Caki2 (cell line): ENCODE results near the gene RAPGEF1. TPM values are rescaled to one million over a fixed set of nuclear protein-coding genes. Genes with fewer than 3 reads are reported as not detected.
A peak's percentile ranks its signal among the peaks of the same experiment; 100 is the strongest.

ENCODE experiments used
- DNase-seq: peaks from one replicate; pipeline ENCODE4 v3.0.0-alpha.2; 2015; ENCODE audit warnings: low read depth
- in situ Hi-C: cut with HindIII; loops from 2 replicates; pipeline ENCODE4 v1.10.0; 2016; ENCODE audit warnings: low sequenced_read_pairs, low pct_unique_long_range_greater_than_20kb, mixed read lengths
- total RNA-seq: library from RNA; depleted of rRNA; stranded (reverse); fragments of >200 nt; shearing (Covaris generic); gene quantifications from 2 replicates; pipeline ENCODE4 v1.2.3, GENCODE V29; 2014; ENCODE audit warnings: low replicate concordance

The RAPGEF1 gene
- total RNA-seq, 1 experiment from 2014 or later: 15.1 TPM

DNA sequence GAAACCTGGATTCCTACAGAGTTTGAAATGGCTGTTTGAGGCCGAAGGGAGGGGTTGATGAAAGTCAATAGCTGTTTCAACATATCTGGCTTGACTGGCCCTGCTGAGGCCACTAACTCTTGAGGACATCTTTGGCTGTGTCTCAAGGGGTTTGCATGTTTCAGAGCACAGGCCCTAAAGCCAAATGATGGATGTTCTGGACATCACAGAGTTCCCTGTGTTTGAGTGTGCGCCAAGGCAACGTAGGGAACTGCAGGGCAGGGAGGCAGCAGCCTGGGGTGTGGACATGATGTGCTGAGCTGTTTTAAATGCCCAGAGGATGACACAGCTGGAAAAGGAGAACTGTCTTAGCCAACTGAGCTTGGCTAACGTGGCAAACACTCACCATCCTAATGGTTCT is 89.6 kb downstream of the RAPGEF1 start:
- no peak for DNase-seq
- in situ Hi-C loops: no loop called here

DNA sequence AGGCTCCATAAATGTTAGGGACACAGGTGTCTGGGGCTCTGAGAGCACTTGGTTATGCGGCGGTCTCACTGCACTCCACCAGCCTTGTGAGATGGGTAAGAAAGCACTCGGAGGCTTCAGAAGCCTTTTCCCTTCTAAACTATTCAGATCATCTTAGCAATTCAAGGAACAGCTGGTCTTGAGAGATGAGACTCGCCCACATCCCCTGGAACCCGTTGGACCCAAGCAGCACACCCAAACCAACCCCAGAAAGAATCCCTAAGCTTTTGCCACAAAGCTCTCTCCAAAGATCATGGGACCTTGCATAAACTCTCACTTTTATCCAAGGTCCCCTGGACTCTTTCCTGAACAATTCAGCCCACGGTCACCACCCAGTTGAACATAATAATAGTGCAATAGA is 90.2 kb downstream of the RAPGEF1 start:
- DNase-seq: no peak
- in situ Hi-C loops: no loop called here

DNA sequence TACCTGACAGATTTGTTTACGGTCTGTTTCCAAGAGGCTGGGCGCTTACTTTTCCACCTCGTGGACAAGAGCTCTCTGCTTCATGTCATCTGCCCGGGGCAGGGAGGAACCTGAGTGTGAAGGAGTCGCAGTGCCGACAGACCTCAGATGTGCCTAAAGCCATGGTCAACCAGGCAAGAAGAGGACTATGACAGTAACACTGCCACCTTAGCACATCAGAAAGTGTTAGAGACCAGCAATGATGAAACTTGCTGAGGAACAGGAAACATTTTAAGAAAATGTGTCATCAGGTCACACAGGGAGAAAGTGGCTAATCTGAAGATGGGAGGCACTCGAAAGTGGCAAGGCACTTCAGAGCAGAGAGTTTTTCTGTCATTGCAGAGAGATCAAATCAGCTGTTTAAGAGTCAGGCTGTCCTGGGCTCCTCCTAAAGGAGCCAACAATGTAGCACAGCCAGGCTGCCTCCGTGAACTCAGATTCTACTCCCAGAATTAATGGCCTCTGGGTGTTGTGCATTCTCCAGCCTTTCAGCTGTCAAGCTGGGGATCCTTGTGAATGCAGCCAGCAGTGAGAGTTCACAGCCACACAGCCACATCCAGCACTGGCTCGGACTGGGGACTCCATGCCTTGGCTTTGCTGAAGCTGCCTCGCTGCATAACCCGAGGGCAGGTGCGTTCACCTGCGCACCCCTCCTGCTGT is 94.6 kb downstream of the RAPGEF1 start:
- in situ Hi-C loops: no loop called here
- DNase-seq: no peak

DNA sequence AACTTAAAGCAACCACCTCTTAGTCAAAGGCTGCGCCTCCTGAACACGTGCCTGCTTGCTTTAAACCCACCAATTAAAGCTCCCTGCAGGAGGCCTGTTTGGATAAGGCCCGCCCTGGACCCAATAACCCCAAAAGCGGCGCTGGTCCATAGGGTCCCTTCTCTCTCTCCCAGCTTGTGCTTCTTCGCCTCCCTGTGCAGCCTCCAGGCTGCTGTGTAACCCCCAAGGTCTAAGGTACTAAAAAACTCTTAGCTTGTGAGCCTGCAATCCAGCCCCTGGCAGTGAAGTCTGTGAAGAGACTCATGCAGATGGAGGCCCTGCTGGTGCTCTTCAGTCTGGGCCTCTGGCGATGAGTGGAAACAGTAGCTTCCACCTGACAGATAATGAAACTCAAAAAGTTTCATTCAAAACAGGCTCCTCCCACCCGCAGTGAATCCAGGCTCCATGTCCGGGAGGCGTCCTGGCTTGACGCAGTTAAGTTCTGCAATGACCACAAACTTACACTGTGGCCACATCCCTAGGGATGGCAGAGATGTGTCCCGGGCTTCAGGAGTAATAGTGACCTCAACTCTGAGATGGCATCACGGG is 97.3 kb downstream of the RAPGEF1 start:
- DNase-seq: no peak
- in situ Hi-C loops: no loop called here

DNA sequence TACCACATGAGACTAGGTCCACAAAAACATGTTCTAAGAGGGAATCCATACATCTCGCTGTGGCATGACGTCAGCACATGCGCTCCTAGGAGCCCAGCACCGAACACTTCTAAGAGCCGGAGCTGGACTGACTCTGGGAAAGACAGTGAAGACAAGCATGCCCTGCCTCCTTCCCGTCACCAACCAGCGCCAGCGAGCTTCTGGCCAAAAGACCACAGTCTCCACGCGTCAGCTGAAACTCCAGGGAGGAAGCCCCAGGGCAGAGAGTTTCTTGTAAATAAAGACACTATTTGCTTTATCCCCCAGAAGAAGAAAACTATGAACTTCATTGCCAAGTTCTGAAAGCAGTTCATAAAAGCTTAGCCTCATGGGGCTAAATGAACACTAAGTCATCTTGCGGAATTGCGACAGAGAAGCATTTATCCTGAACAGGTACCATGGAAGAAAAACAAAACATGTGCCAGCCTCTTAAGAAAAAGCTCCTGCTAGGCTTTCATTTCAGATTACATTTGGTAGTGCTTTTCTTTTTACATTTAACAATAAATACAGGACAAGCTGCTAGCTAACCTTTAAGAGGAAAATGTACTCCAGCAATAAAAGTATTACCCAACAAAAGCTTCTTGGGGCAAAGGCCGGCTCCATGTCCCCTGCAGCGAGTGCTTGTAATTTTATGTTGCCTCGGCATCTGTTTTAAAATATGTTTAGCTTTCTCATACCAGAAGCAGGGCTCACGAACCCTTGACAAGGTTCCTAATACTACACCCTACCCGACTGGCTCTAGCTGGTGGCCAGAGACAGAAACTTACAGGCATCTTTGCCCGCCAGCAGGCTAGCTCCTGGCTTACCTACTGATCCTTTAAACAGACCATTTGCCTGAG is 98.0 kb downstream of the RAPGEF1 start:
- in situ Hi-C loops: no loop called here
- no peak for DNase-seq

DNA sequence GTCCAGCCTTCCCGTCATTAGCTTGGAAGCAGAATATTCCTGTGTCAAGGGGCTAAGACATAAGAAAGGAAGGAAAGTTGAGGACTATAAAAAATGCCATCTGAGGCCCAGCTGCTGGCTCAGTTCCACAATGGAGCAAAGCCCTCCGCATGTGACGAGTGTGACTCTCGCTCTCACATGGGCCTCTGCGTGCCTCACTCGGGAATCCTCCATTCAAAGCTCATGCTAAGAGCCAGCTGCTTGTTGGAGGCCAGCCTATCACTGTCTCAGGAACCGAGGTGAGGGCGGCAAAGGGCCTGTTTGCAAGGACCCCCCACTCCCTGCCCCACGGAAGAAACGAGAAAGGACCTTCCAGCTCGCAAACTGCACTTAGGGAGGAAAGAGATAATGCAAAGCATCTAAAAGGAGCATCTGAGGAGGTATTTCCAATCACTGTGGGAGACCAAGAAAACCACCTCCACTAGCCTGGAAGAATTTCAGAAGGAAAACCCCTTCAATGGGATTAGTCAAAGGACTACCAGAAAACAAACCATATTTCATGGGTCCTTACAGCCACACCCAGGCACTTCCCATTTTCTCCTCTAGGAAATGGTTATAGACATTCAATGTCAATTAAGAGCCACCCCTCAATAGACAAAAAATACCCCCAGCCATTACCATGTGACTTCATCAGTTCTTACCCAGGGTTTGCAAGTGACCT is 99.3 kb downstream of the RAPGEF1 start:
- in situ Hi-C loops: no loop called here
- peak; percentile 79 for DNase-seq

DNA sequence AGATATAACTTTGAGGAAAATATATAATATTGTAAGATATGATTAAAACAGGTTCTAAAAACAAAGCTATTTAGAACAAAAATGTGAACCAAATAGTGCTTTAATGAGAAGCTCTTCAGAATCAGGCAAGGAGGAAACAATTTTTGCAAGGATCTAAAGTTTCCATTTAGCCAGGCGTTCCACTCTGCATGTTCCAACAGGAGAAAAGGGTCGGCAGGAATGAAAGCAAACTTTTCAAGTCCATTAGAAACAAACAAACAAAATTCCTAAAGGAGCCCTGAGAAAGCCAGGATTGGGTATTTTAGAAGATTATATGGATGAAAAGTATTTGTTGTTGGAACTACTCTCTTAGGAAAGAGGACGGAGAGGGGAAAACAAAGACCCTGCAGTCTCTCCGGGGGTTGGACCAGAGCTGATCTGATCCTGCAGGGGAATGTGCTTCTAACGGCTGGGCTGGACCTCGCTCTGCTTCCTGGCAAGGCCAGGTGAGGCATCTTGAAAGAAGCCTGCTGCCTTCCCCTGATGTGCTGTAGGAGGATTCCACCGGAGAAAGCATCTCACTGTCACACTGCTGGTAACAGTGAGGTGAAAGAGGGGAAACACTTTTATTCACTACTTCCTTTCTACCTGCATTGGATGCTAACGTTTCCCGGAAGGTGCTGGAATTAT is 100.0 kb downstream of the RAPGEF1 start:
- in situ Hi-C loops: no loop called here

DNA sequence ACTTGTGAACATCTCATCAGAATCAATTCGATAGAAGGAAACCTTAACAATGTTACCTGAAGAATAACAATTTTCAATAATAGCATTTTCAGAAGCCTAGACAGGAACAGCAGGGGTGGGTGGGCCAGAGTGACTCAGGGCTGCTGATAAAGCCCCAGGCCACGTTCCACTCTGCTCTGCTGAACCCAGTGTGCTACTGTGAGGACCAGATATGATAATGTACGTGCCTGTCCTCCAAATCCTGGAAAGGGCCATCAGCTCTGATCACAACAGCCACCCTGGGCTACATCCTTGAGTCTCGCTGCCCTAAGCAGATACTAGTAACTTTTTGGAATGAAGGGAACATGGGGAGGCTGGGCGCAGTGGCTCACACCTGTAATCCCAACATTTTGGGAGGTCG is 103.3 kb downstream of the RAPGEF1 start:
- in situ Hi-C loops: no loop called here

More for the DNA sequence above, 100.0 kb downstream of the RAPGEF1 start:
- no peak for DNase-seq

DNA sequence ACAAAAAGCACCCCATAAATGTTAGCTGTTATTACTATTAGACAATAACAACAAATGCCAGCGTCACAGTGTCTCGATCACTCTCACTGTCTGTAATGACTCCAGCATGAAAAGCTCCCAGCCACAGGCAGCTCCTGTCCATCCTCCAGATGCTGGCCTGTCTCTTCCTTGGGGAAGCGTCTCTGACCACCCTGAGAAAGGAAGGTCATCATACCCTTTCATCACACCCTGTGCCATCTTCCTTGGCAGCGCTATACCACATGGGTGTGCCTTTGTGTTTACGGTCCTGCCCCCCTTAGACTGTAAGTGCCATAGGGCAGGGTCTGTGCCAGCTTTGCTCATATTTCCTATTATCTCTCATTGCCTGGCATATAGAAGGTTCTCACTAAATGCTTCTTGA is 104.0 kb downstream of the RAPGEF1 start:
- in situ Hi-C loops: no loop called here
- no peak for DNase-seq

More for the DNA sequence above, 103.3 kb downstream of the RAPGEF1 start:
- DNase-seq: no peak

DNA sequence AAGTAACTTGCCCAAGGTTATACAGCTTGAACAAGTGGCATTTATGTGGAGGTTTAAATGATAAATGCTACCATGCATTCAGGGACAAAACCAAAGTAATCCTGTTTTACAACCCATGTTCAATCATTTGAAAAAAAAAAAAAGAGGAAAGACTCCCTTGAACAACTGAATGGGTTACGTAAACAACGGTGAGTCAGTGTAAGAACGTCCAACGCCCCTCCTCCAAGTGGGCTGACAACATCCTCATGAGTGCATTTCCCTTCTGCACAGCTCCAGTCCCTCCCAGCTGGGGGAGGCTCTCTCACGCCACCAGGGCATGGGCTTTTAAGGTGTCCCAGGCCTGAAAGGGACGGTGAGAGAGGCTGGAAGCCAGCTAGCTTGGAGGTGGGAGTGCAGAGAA is 104.6 kb downstream of the RAPGEF1 start:
- in situ Hi-C loops: no loop called here
- DNase-seq: peak; percentile 92

DNA sequence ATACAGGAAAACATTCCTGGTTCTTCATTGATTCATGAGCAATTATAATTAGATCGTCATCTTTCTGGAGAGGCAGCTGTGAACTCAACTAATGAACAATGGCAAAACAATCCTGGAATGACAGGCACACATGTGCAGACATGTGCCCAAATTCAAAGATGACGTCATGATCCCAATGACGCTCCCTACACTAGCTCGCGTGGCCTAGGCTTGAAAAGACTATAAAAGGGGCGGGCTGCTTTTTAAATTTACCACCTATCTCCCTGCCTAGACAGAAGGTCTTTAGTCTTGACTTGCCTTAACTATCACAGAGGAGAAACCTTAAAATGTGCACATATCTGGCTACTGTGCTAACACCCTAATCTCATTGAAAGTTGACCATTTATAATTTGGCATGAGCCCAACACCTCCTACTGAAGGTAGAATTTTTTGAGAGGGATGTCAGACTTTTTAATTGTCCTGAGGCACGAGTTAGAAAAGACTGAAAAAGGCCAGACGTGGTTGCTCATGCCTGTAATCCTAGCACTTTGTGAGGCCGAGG is 106.3 kb downstream of the RAPGEF1 start:
- DNase-seq: no peak
- in situ Hi-C loops: no loop called here

DNA sequence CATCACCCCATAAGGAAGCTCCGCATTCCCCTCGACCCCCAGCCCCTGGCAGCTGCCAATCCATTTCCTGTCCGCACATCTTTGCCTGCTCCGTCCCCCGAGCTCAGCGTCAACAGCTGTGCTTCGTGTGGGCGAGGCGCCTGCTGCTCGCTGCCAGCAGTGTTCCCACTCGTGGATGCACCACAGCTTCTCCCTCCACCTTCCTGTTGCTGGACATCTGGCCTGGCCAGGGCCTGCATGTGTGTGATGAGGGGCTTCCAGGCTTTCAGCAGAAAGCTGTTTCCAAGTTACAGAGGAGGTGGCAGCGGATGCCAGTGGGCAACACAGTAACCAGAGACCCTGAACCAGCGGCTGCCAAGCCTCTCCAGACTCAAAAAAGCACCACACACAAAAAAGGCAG is 108.6 kb downstream of the RAPGEF1 start:
- no peak for DNase-seq
- in situ Hi-C loops: no loop called here

DNA sequence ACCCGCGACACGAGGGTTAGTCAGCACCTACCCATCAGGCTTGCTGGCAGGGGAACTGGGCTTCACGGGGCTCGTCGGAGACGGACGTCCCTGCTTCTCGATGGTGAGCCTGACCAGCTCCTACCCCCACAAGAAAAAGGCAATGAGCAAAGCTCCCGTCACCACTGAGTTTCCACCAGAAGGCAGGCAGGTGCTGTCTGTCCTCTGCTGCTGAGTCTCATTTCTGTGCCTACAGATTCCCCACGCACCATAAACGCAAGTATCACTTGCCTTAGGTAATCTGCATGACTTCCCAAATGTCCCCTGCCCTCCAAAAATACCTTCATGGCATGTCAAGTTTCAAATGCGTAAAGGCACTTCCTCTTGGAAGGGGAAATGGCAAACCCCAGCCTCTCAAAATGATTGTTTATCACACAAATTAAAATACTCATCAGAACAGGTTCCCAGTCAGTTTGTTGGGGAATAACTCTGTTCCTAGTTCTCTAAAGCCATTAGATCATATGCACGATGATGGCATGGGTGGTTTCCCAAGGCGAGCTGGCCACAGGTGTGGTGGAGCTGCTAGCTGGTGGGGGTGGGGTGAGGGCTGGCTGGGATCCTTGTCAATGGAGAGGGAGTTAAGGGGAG is 109.6 kb downstream of the RAPGEF1 start:
- DNase-seq: no peak
- in situ Hi-C loops: no loop called here

DNA sequence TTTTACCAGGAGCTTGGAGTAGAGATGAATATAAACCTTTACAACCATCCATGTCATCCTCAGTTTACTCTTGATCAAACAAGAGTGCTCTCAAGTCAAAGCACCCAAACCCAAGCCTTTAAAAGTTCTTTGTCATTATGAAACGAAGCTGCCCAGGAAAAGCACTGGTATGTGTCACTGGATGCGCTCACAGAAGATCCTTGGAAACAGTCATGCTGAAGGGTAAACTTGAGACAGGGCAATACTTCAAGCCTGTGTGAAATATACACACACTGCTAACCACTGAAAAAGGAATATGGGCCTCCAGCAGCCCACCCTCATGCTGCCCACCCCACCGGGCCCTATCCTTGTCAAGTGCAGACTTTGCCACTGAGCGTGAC is 110.1 kb downstream of the RAPGEF1 start:
- in situ Hi-C loops: no loop called here
- DNase-seq: no peak

DNA sequence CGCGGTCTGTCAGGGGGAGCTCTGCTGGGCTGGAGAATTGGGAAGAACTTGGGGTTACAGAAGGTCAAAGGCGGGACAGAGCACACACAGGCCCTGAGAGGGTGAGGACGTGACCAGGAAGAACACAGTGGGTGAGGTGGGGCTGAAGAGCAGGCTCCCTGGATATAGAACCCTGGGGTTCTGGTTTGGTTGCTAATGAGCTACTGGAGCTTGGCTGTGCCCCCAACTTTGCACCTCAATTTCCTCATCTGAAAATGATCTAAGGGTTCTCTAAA is 110.7 kb downstream of the RAPGEF1 start:
- no peak for DNase-seq

DNA sequence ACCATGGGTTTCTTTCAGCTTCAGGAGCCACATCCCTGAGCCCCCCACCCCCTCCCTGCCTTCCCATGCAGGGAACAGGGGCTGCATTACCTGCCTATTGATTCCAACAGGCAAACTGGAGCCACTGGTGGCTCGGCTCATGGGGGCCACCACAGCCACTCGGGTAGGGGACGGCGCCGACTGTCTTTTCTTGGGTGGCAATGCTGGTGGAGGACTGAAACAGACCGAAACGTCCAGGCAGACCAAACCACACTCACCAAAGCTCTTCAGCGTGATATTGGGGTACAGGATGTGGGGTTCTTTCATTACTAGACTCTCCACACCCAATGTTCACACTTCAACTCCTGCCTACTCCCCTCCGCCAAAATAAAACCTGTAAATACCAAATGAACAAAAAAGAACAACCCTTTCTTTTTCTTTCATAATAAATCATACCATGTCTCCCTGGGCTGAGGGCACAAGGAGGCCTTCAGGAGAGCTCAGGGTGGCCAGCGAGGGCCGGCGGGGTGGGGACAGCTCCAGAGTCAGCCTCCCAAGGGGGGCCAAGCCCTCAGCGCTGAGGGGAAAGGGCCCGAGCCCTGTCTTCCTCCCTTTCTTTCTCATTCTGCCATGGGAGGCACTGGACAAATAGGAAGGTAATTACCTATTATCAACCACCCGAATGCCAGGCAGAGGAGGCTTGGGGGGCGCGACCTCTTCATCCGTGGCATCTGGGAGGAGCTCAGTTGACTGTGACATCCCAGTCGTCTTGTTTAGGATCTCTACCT is 111.2 kb downstream of the RAPGEF1 start:
- in situ Hi-C loops: no loop called here
- no peak for DNase-seq

More for the DNA sequence above, 110.7 kb downstream of the RAPGEF1 start:
- in situ Hi-C loops: no loop called here
